Upper lobe of right lung (tissue), 1 donor: ENCODE results near the gene MAN1B1. TPM values are rescaled to one million over a fixed set of nuclear protein-coding genes. Genes with fewer than 3 reads are reported as not detected.

Experiments used
- total RNA-seq: library from RNA; stranded (reverse); fragmentation: NEBNext Ultra II Directional; extraction: Animal tissue kit (Norgen Biotek cat#: 25700); gene quantifications from one replicate; pipeline ENCODE4 v1.2.1, GENCODE V29; 2021
- donor health status: DM: no; HTN: yes; CAD: no; lungs with severe emphysema.

The MAN1B1 gene
- total RNA-seq, 1 donor from 2014 or later, result 39.4 TPM

Other genes with a start within 250 kb of the MAN1B1 start
- gene AJM1, start 244.5 kb upstream of the MAN1B1 start, total RNA-seq, result 2.7 TPM
- 82.1 TPM for gene PHPT1, start 237.6 kb upstream of the MAN1B1 start, total RNA-seq
- 12.9 TPM for gene MAMDC4, start 234.6 kb upstream of the MAN1B1 start, total RNA-seq
- 250 TPM for gene EDF1, start 220.7 kb upstream of the MAN1B1 start, total RNA-seq
- gene TRAF2, start 200.5 kb upstream of the MAN1B1 start, total RNA-seq, result 14.8 TPM
- 91.2 TPM for gene FBXW5, start 142.2 kb upstream of the MAN1B1 start, total RNA-seq
- gene C8G, start 141.7 kb upstream of the MAN1B1 start, total RNA-seq, result 1.1 TPM
- 2.6 TPM for gene LCN12, start 134.7 kb upstream of the MAN1B1 start, total RNA-seq
- gene PTGDS, start 109.5 kb upstream of the MAN1B1 start, total RNA-seq, result 477 TPM
- gene LCNL1, start 104.0 kb upstream of the MAN1B1 start, total RNA-seq, result 5.1 TPM
- 53.1 TPM for gene PAXX, start 94.6 kb upstream of the MAN1B1 start, total RNA-seq
- 80.7 TPM for gene CLIC3, start 90.4 kb upstream of the MAN1B1 start, total RNA-seq
- gene ABCA2, start 58.7 kb upstream of the MAN1B1 start, total RNA-seq, result 44.3 TPM
- gene FUT7, start 54.9 kb upstream of the MAN1B1 start, total RNA-seq, result 0.81 TPM
- 152 TPM for gene NPDC1, start 40.8 kb upstream of the MAN1B1 start, total RNA-seq
- gene ENTPD2, start 32.9 kb upstream of the MAN1B1 start, total RNA-seq, result 0.41 TPM
- gene SAPCD2, start 16.4 kb upstream of the MAN1B1 start, total RNA-seq, result 0.84 TPM
- gene UAP1L1, start 9.5 kb upstream of the MAN1B1 start, total RNA-seq, result 30.7 TPM
- gene DPP7, start 27.7 kb downstream of the MAN1B1 start, total RNA-seq, result 183 TPM
- 0.64 TPM for gene GRIN1, start 52.2 kb downstream of the MAN1B1 start, total RNA-seq
- not detected for gene LRRC26, start 83.1 kb downstream of the MAN1B1 start, total RNA-seq
- gene TMEM210, start 85.1 kb downstream of the MAN1B1 start, total RNA-seq, result not detected
- 51.4 TPM for gene ANAPC2, start 101.6 kb downstream of the MAN1B1 start, total RNA-seq
- 55.5 TPM for gene SSNA1, start 101.7 kb downstream of the MAN1B1 start, total RNA-seq
- gene TPRN, start 113.8 kb downstream of the MAN1B1 start, total RNA-seq, result 22.3 TPM
- gene TMEM203, start 118.7 kb downstream of the MAN1B1 start, total RNA-seq, result 28.7 TPM
- 16.7 TPM for gene NDOR1, start 118.7 kb downstream of the MAN1B1 start, total RNA-seq
- 6.7 TPM for gene RNF208, start 135.3 kb downstream of the MAN1B1 start, total RNA-seq
- 0.41 TPM for gene CYSRT1, start 138.2 kb downstream of the MAN1B1 start, total RNA-seq
- 0.35 TPM for gene RNF224, start 140.5 kb downstream of the MAN1B1 start, total RNA-seq
- 0.23 TPM for gene SLC34A3, start 143.9 kb downstream of the MAN1B1 start, total RNA-seq
- 191 TPM for gene TUBB4B, start 154.3 kb downstream of the MAN1B1 start, total RNA-seq
- not detected for gene STPG3, start 164.3 kb downstream of the MAN1B1 start, total RNA-seq
- gene NELFB, start 168.3 kb downstream of the MAN1B1 start, total RNA-seq, result 47.2 TPM
- 27.4 TPM for gene TOR4A, start 190.7 kb downstream of the MAN1B1 start, total RNA-seq
- 21.5 TPM for gene NRARP, start 215.3 kb downstream of the MAN1B1 start, total RNA-seq